HEK293 (cell line): ENCODE measurements around the gene MAGI2.
"Not testable (repeated sequence)": the region's sequence is repeated elsewhere in the genome, so short reads cannot be mapped to it uniquely, and the experiment has no call there.

Source experiments
- CTCF ChIA-PET: fragments of 350-600 bp; formaldehyde crosslinking; extraction: SDS; loops from one replicate; lab custom pipeline; 2021; ENCODE audit warnings: antibody characterized with exemption; lab: Yijun Ruan, JAX
- POLR2A ChIA-PET: fragments of 300-600 bp; formaldehyde crosslinking; extraction: SDS; loops from one replicate; lab custom pipeline; 2020; ENCODE audit warnings: antibody characterized with exemption, inconsistent platforms; lab: Yijun Ruan, JAX
- H3K27ac ChIP-seq: fragments of 200-500 bp; sonication (Bioruptor generic); 2 replicates; pipeline ENCODE4 v1.5.1; 2014; ENCODE audit warnings: low read depth, low read length, control low read depth, inconsistent platforms; ENCODE audit errors: extremely low read depth
- H3K36me3 ChIP-seq, 2 experiments: fragments of 200-500 bp in 1 of 2; sonication (Bioruptor generic) in 1 of 2; 1 replicate in 1 of 2; 2 replicates in 1 of 2; pipeline ENCODE4 v1.5.1; 2014 to 2017; ENCODE audit warnings: inconsistent platforms in 2 of 2, low read length in 2 of 2; ENCODE audit not compliant: control insufficient read depth in 2 of 2, insufficient read depth in 1 of 2
- H3K4me1 ChIP-seq: fragments of 200-500 bp; sonication (Bioruptor generic); 2 replicates; pipeline ENCODE4 v1.5.1; 2014; ENCODE audit warnings: mild to moderate bottlenecking, low read length, inconsistent platforms; ENCODE audit not compliant: control insufficient read depth, insufficient read depth
- H3K4me3 ChIP-seq: 2 replicates; pipeline ENCODE4 v1.5.1; 2011; ENCODE audit warnings: low read depth, mild to moderate bottlenecking, control low read depth, low read length, moderate library complexity
- H3K9me3 ChIP-seq: fragments of 200-500 bp; sonication (Bioruptor generic); 2 replicates; pipeline ENCODE4 v1.5.1; 2014; ENCODE audit warnings: low read depth, low read length, inconsistent platforms; ENCODE audit not compliant: control insufficient read depth, insufficient read depth
- GFI1B ChIP-seq: fragments of 450-650 bp; formaldehyde crosslinking; IDR thresholded peaks from 2 replicates; pipeline ENCODE4 v1.5.1; 2016; ENCODE audit warnings: missing biosample characterization, missing genetic modification characterization
- HOXD13 ChIP-seq: sonication (generic); formaldehyde crosslinking; IDR thresholded peaks from 2 replicates; pipeline ENCODE4 v1.8.0; 2022; ENCODE audit warnings: missing genetic modification reagents, borderline replicate concordance
- KLF7 ChIP-seq: fragments of 450-650 bp; formaldehyde crosslinking; IDR thresholded peaks from 2 replicates; pipeline ENCODE4 v1.5.1; 2016; ENCODE audit warnings: missing biosample characterization, missing genetic modification characterization, borderline replicate concordance
- KLF9 ChIP-seq: fragments of 450-650 bp; formaldehyde crosslinking; IDR thresholded peaks from 2 replicates; pipeline ENCODE4 v1.5.1; 2016; ENCODE audit warnings: missing biosample characterization, missing genetic modification characterization, low read depth
- SETDB1 ChIP-seq: IDR thresholded peaks from one replicate; pipeline ENCODE4 v1.6.1; 2017; ENCODE audit warnings: mild to moderate bottlenecking, low read length, moderate library complexity, mixed read lengths; ENCODE audit not compliant: insufficient read length
- SP3 ChIP-seq: fragments of 450-650 bp; formaldehyde crosslinking; IDR thresholded peaks from 2 replicates; pipeline ENCODE4 v1.5.1; 2016; ENCODE audit warnings: missing biosample characterization, missing genetic modification characterization
- SP7 ChIP-seq: fragments of 450-650 bp; formaldehyde crosslinking; IDR thresholded peaks from 2 replicates; pipeline ENCODE4 v1.5.1; 2016; ENCODE audit warnings: missing biosample characterization, missing genetic modification characterization
- ZBTB1 ChIP-seq: fragments of 450-650 bp; formaldehyde crosslinking; IDR thresholded peaks from 2 replicates; pipeline ENCODE4 v1.5.1; 2016; ENCODE audit warnings: missing biosample characterization, missing genetic modification characterization
- ZBTB48 ChIP-seq: fragments of 450-650 bp; formaldehyde crosslinking; IDR thresholded peaks from 2 replicates; pipeline ENCODE4 v1.5.1; 2016; ENCODE audit warnings: missing biosample characterization, missing genetic modification characterization
- ZBTB8A ChIP-seq: fragments of 450-650 bp; formaldehyde crosslinking; IDR thresholded peaks from 2 replicates; pipeline ENCODE4 v1.5.1; 2016; ENCODE audit warnings: missing biosample characterization, missing genetic modification characterization
- ZFP41 ChIP-seq: fragments of 450-650 bp; formaldehyde crosslinking; IDR thresholded peaks from 2 replicates; pipeline ENCODE4 v1.5.1; 2016; ENCODE audit warnings: missing biosample characterization, missing genetic modification characterization, borderline replicate concordance
- ZNF157 ChIP-seq: fragments of 450-650 bp; formaldehyde crosslinking; IDR thresholded peaks from 2 replicates; pipeline ENCODE4 v1.5.1; 2016; ENCODE audit warnings: missing biosample characterization, missing genetic modification characterization
- ZNF248 ChIP-seq: fragments of 450-650 bp; formaldehyde crosslinking; IDR thresholded peaks from 2 replicates; pipeline ENCODE4 v1.5.1; 2017; ENCODE audit warnings: missing biosample characterization, missing genetic modification characterization
- ZNF280D ChIP-seq: fragments of 450-650 bp; formaldehyde crosslinking; IDR thresholded peaks from 2 replicates; pipeline ENCODE4 v1.5.1; 2016; ENCODE audit warnings: missing biosample characterization, missing genetic modification characterization
- ZNF292 ChIP-seq: fragments of 450-650 bp; formaldehyde crosslinking; IDR thresholded peaks from 2 replicates; pipeline ENCODE4 v1.5.1; 2016; ENCODE audit warnings: low read depth, missing biosample characterization, missing genetic modification characterization, borderline replicate concordance
- ZNF324 ChIP-seq: fragments of 450-650 bp; formaldehyde crosslinking; IDR thresholded peaks from 2 replicates; pipeline ENCODE4 v1.5.1; 2016; ENCODE audit warnings: missing biosample characterization, missing genetic modification characterization
- ZNF335 ChIP-seq: fragments of 450-650 bp; formaldehyde crosslinking; conservative IDR thresholded peaks from 2 replicates; pipeline ENCODE4 v1.5.1; 2016; ENCODE audit warnings: missing biosample characterization, missing genetic modification characterization
- ZNF366 ChIP-seq: fragments of 450-650 bp; formaldehyde crosslinking; conservative IDR thresholded peaks from 2 replicates; pipeline ENCODE4 v1.5.1; 2016; ENCODE audit warnings: missing biosample characterization, missing genetic modification characterization
- ZNF391 ChIP-seq: fragments of 450-650 bp; formaldehyde crosslinking; IDR thresholded peaks from 2 replicates; pipeline ENCODE4 v1.5.1; 2016; ENCODE audit warnings: low read depth, missing biosample characterization, missing genetic modification characterization, borderline replicate concordance
- ZNF560 ChIP-seq: fragments of 450-650 bp; formaldehyde crosslinking; IDR thresholded peaks from 2 replicates; pipeline ENCODE4 v1.5.1; 2017; ENCODE audit warnings: missing biosample characterization, missing genetic modification characterization, borderline replicate concordance
- ZNF624 ChIP-seq: fragments of 450-650 bp; formaldehyde crosslinking; IDR thresholded peaks from 2 replicates; pipeline ENCODE4 v1.5.1; 2017; ENCODE audit warnings: missing biosample characterization, missing genetic modification characterization
- ZNF645 ChIP-seq: fragments of 450-650 bp; formaldehyde crosslinking; IDR thresholded peaks from 2 replicates; pipeline ENCODE4; 2016; ENCODE audit warnings: missing biosample characterization, missing genetic modification characterization
- ZNF707 ChIP-seq: fragments of 450-650 bp; formaldehyde crosslinking; IDR thresholded peaks from 2 replicates; pipeline ENCODE4 v1.5.1; 2016; ENCODE audit warnings: missing biosample characterization, missing genetic modification characterization
- ZNF777 ChIP-seq: fragments of 450-650 bp; formaldehyde crosslinking; IDR thresholded peaks from 2 replicates; pipeline ENCODE4 v1.5.1; 2017; ENCODE audit warnings: missing biosample characterization, missing genetic modification characterization, borderline replicate concordance
- ZSCAN18 ChIP-seq: fragments of 450-650 bp; formaldehyde crosslinking; IDR thresholded peaks from 2 replicates; pipeline ENCODE4 v1.5.1; 2016; ENCODE audit warnings: missing biosample characterization, missing genetic modification characterization
- TF ChIP-seq, protein P1 (sequence below): IDR thresholded peaks from 2 replicates; pipeline ENCODE4 v1.6.1; 2011; ENCODE audit warnings: mild to moderate bottlenecking, low read depth, low read length, borderline replicate concordance

MAGI2 gene

DNA sequence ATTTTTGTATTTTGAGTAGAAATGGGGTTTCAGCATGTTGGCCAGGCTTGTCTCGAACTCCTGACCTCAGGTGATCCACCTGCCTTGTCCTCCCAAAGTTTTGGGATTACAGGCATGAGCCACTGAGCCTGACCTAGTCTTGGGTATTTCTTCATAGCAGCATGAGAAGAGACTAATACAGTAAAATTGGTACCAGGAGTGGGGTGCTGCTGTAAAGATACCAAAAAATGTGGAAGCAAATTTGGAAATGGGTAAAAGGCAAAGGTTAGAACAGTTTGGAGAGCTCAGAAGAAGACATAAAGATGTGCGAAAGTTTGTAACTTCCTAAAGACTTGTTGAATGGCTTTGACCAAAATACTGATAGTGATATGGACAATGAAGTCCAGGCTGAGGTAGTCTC lies 433.8 kb downstream of the MAGI2 start:
- peak; percentile 84; the same call in 1 of the 2 replicates for TF ChIP-seq ZNF707 (tag by site-specific recombination)
- H3K4me1 ChIP-seq, H3K9me3 ChIP-seq, H3K36me3 ChIP-seq, H3K27ac ChIP-seq, H3K4me3 ChIP-seq, CTCF ChIA-PET, POLR2A ChIA-PET: not testable (repeated sequence)

DNA sequence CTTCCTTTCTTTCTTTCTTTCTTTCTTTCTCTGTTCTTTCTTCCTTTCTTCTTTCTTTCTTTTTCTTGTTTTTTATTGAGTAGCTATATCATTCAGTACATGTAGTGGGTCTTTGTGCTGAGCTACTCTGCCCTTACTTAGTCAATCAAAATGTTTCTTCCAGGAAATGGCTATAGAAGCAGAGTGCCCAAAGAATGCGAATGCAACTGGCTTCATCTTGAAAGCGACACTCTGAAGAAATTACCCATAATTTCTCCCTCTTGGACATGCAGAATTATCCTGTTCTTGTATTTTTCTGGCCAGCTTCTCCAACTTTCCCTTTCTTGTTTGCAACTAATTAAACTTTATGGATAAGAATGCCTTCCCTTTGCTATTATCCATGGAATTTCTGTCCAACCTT lies 441.5 kb downstream of the MAGI2 start:
- Histone ChIP-seq H3K9me3 (no peaks in the 10 kb centered on the region), H3K4me3 (no peak overlapping the region), H3K4me1 (no peaks in the 10 kb centered on the region), H3K27ac (no peak overlapping the region), H3K36me3 (no peaks in the 10 kb centered on the region)
- TF ChIP-seq KLF9 = no peak
- TF ChIP-seq ZNF366 = 0 out of 2 replicates have a peak, but pooled peaks have one; percentile 1
- TF ChIP-seq ZNF280D (tag by site-specific recombination) = no peak
- TF ChIP-seq SETDB1 = no peak
- TF ChIP-seq, protein P1, sequence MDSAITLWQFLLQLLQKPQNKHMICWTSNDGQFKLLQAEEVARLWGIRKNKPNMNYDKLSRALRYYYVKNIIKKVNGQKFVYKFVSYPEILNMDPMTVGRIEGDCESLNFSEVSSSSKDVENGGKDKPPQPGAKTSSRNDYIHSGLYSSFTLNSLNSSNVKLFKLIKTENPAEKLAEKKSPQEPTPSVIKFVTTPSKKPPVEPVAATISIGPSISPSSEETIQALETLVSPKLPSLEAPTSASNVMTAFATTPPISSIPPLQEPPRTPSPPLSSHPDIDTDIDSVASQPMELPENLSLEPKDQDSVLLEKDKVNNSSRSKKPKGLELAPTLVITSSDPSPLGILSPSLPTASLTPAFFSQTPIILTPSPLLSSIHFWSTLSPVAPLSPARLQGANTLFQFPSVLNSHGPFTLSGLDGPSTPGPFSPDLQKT = no peak
- TF ChIP-seq ZFP41 = no peak
- POLR2A ChIA-PET = interaction anchor here (0.5 kb wide), 1 partner anchor 441 kb away, joined by 3 read pairs; the partner anchor contains the start of gene MAGI2
- CTCF ChIA-PET = interaction anchor here (0.6 kb wide), 1 partner anchor 426 kb away, joined by 3 read pairs; no protein-coding TSS in a partner anchor

DNA sequence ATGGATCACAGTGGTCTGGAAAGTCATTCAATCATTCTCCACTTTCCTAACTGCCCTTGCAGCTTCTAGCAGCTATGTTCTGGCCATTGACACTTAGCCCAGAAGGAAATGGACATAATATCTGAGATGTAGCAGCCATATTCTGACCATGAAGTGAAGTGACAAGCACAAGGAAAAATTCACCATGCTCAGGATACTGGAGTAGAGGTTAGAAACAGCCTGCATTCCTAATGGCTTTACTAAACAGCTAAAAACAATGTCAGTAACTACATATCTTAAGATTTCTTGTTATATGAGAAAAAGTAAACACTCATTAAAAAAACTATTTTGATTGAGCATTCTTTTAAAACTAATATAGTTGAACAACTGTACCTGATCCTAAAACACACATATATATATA lies 443.8 kb downstream of the MAGI2 start:
- Histone ChIP-seq H3K27ac (no peak overlapping the region), H3K36me3 (no peaks in the 10 kb centered on the region), H3K9me3 (no peaks in the 10 kb centered on the region), H3K4me3 (no peak overlapping the region), H3K4me1 (no peaks in the 10 kb centered on the region)
- ChIA-PET POLR2A (no interaction called here), CTCF (no interaction called here)
- TF ChIP-seq ZBTB48 (tag by site-specific recombination) (no peak), ZNF248 (no peak), SP3 (no peak), ZNF324 (tag by site-specific recombination) (no peak), HOXD13 (no peak), ZNF157 (no peak), ZBTB8A (tag by site-specific recombination) (no peak), ZNF624 (tag by site-specific recombination) (no peak), GFI1B (tag by site-specific recombination) (no peak), ZNF391 (tag by site-specific recombination) (no peak), ZSCAN18 (tag by site-specific recombination) (no peak), ZNF645 (tag by site-specific recombination) (no peak), KLF7 (no peak), ZNF777 (tag by site-specific recombination) (no peak), ZNF292 (tag by site-specific recombination) (no peak), SP7 (tag by site-specific recombination) (no peak), ZBTB1 (tag by site-specific recombination) (no peak), ZNF560 (tag by site-specific recombination) (no peak), ZNF335 (no peak)
